ENCODE results near the gene TMPRSS6. TPM values are rescaled to one million over a fixed set of nuclear protein-coding genes. Genes with fewer than 3 reads are reported as not detected.

Gene TMPRSS6
- total RNA-seq, 4 donors from 2014 or later, result not detected

- TF ChIP-seq EP300 (IDR thresholded peaks at IDR 0.05) (no peak), CTCF (IDR thresholded peaks at IDR 0.05) (no peak), POLR2AphosphoS5 (IDR thresholded peaks at IDR 0.05) (no peak), POLR2A (IDR thresholded peaks at IDR 0.05; ENCODE audit: low read depth) (no peak)
- Histone ChIP-seq H3K4me1 (no peaks in the 10 kb centered on the region), H3K4me3 (no peak overlapping the region), H3K36me3 (no peaks in the 10 kb centered on the region), H3K27me3 (peaks cover 0 to 96% (median 2%) of the 10 kb centered on the region in 4 donors), H3K9me3 (no peaks in the 10 kb centered on the region), H3K27ac (replicated peaks in 1 of 4) (no peak overlapping the region)
- no peak for DNase-seq (ENCODE audit: extremely low spot score)
- WGBS, result 74% methylated on average over 7 of the region's 7 CpGs
- intact Hi-C loops (cut with DNase I), result no loop called here
Observed at GRCh38 chr22:37091994-37092393, 17.5 kb downstream of the TMPRSS6 start.

- H3K4me3 ChIP-seq, result no peak overlapping the region
- 69% methylated on average over 9 of the region's 9 CpGs for WGBS
- no peak for DNase-seq (ENCODE audit: extremely low spot score)
- no peaks in the 10 kb centered on the region for H3K36me3 ChIP-seq
- no peak overlapping the region for H3K27ac ChIP-seq (replicated peaks in 1 of 4)
- TF ChIP-seq POLR2AphosphoS5 (IDR thresholded peaks at IDR 0.05) (no peak), POLR2A (IDR thresholded peaks at IDR 0.05; ENCODE audit: low read depth) (no peak), CTCF (IDR thresholded peaks at IDR 0.05) (no peak), EP300 (IDR thresholded peaks at IDR 0.05) (no peak)
- no peaks in the 10 kb centered on the region for H3K4me1 ChIP-seq
- H3K9me3 ChIP-seq, result no peaks in the 10 kb centered on the region
- peaks cover 0 to 96% (median 1%) of the 10 kb centered on the region in 4 donors for H3K27me3 ChIP-seq
- intact Hi-C loops (cut with DNase I), result no loop called here
Observed at GRCh38 chr22:37090920-37091695, 18.4 kb downstream of the TMPRSS6 start.

- no peak for DNase-seq (ENCODE audit: extremely low spot score)
- intact Hi-C loops (cut with DNase I), result no loop called here
- peaks cover 0 to 96% (median 0%) of the 10 kb centered on the region in 4 donors for H3K27me3 ChIP-seq
- H3K4me3 ChIP-seq, result no peak overlapping the region
- H3K9me3 ChIP-seq, result no peaks in the 10 kb centered on the region
- TF ChIP-seq EP300 (IDR thresholded peaks at IDR 0.05), result no peak
- no peak for TF ChIP-seq POLR2AphosphoS5 (IDR thresholded peaks at IDR 0.05)
- no peak for TF ChIP-seq CTCF (IDR thresholded peaks at IDR 0.05)
- TF ChIP-seq POLR2A (IDR thresholded peaks at IDR 0.05; ENCODE audit: low read depth), result no peak
- no peaks in the 10 kb centered on the region for H3K4me1 ChIP-seq
- H3K27ac ChIP-seq (replicated peaks in 1 of 4), result no peak overlapping the region
- H3K36me3 ChIP-seq, result no peaks in the 10 kb centered on the region
- 52% methylated on average over 5 of the region's 12 CpGs for WGBS
Observed at GRCh38 chr22:37089434-37089833, 20.1 kb downstream of the TMPRSS6 start.

GRCh38 chr22:37088750-37089408 is 20.6 kb downstream of the TMPRSS6 start:
- Histone ChIP-seq H3K36me3 (no peaks in the 10 kb centered on the region), H3K9me3 (no peaks in the 10 kb centered on the region), H3K4me3 (no peak overlapping the region), H3K27ac (replicated peaks in 1 of 4) (no peak overlapping the region), H3K27me3 (peaks cover 0 to 95% (median 0%) of the 10 kb centered on the region in 4 donors), H3K4me1 (no peaks in the 10 kb centered on the region)
- WGBS, result 77% methylated on average over 17 of the region's 17 CpGs
- intact Hi-C loops (cut with DNase I), result no loop called here
- no peak for DNase-seq (ENCODE audit: extremely low spot score)
- TF ChIP-seq CTCF (IDR thresholded peaks at IDR 0.05) (no peak), POLR2AphosphoS5 (IDR thresholded peaks at IDR 0.05) (no peak), POLR2A (IDR thresholded peaks at IDR 0.05; ENCODE audit: low read depth) (no peak), EP300 (IDR thresholded peaks at IDR 0.05) (no peak)

Measured in esophagus muscularis mucosa (tissue), 4 donors.